ENCODE data around the gene LRP1. TPM values are rescaled to one million over a fixed set of nuclear protein-coding genes. Genes with fewer than 3 reads are reported as not detected.
A peak's percentile ranks its signal among the peaks of the same experiment; 100 is the strongest.

LRP1 gene
- total and polyA plus RNA-seq, 2 of the 13 experiments (the other 11 are each of a cell fraction or from before 2014, with no cell fraction given), result 14.7 to 30.8 TPM

GRCh38 chr12:57262126-57262822 is 134.0 kb downstream of the LRP1 start:
- Histone ChIP-seq H3K79me2 (ENCODE audit: insufficient read depth, low read length) (no peaks in the 10 kb centered on the region), H3K27me3 (ENCODE audit: control insufficient read depth in 1 of 2, insufficient read depth in 2 of 2, low read length in 2 of 2) (no peaks in the 10 kb centered on the region), H3K9ac (ENCODE audit: insufficient read depth, low read depth, low read length) (no peak overlapping the region), H3K36me3 (replicated peaks in 1 of 2; ENCODE audit: control insufficient read depth in 1 of 2, insufficient read depth in 2 of 2, low read length in 2 of 2) (peaks cover 12 to 39% of the 10 kb centered on the region in 2 experiments), H2AFZ (ENCODE audit: low read length) (no peak overlapping the region), H3K4me1 (ENCODE audit: insufficient read depth, low read length) (peaks cover 13% of the 10 kb centered on the region), H3K9me3 (ENCODE audit: low read length) (no peaks in the 10 kb centered on the region), H3K4me2 (ENCODE audit: low read depth, low read length) (no peak overlapping the region), H4K20me1 (ENCODE audit: insufficient read depth, low read length) (no peaks in the 10 kb centered on the region), H3K27ac (ENCODE audit: extremely low read length, insufficient read depth, low read length) (no peak overlapping the region), H3K4me3 (replicated peaks in 1 of 3; ENCODE audit: insufficient read depth in 1 of 3, low read depth in 2 of 3, low read length in 3 of 3) (no peak overlapping the region)
- WGBS (ENCODE audit: low lambda C conversion rate), result 79% methylated on average over 3 of the region's 3 CpGs
- BruUV-seq (replicated peaks), result no TSS peak
- FAIRE-seq (no peak), DNase-seq (ENCODE audit: low spot score) (no peak), ATAC-seq (no peak)
- POLR2A ChIA-PET, result no interaction called here
- intact Hi-C loops (cut with micrococcal nuclease; ENCODE audit: unreplicated experiment), result loop anchor here (5.0 kb wide), 1 partner anchor 190 kb away; no protein-coding TSS in a partner anchor
- TF ChIP-seq ETV5 (CRISPR knock-in tag; IDR thresholded peaks at IDR 0.05; ENCODE audit: borderline replicate concordance), result no peak
- TF ChIP-seq ZNF432 (CRISPR knock-in tag; IDR thresholded peaks at IDR 0.05; ENCODE audit: borderline replicate concordance), result no peak
- no peak for TF ChIP-seq NRL (CRISPR knock-in tag; IDR thresholded peaks at IDR 0.05; ENCODE audit: borderline replicate concordance)
- TF ChIP-seq XRCC5 (optimal IDR thresholded peaks at IDR 0.05; ENCODE audit: low read length), result no peak
- CTCF ChIA-PET (ENCODE audit: low intra/inter-chr PET ratio, low total read pairs), result no interaction called here
- in situ Hi-C loops (cut with HindIII; ENCODE audit: extremely low pct_ligation_motif_present, low pct_unique_long_range_greater_than_20kb), result loop anchor here (5.0 kb wide), 1 partner anchor 195 kb away; the partner anchor contains the start of genes GLI1 and INHBE

MicroRNAs within 50 kb of the gene (microRNA counts, 767-probe panel; counts per million panel counts)
- not detected for microRNA hsa-miR-1228-3p

Small RNA genes lying within 50 kb of the gene (microRNA-seq; reads per million reads assigned to microRNA genes)
- gene MIR1228, result 32.2 reads per million, percentile 62 among the genes with 10 or more reads in this experiment

Small RNA genes lying within 50 kb of the gene (small RNA-seq; reads per million reads assigned to genes)
- gene MIR1228 (ENCODE audit: insufficient read depth in 2 of 3, insufficient read length in 3 of 3, low read depth in 2 of 3, low replicate concordance in 1 of 3), result 0.10 to 13.5 (median 3.9) reads per million in 3 experiments

Other genes starting within 250 kb of the LRP1 start
- not detected in 2 replicates for gene SDR9C7, start 194.1 kb upstream of the LRP1 start, total RNA-seq (2016; rRNA removed; fragmentation: Illumina TruSeq; extraction: Trizol)
- gene SDR9C7, start 194.1 kb upstream of the LRP1 start, polyA plus RNA-seq (2011; rRNA removed), result 0.04 TPM in 1 of 2 replicates, not detected in the other
- gene RDH16, start 170.9 kb upstream of the LRP1 start, total RNA-seq (2016; rRNA removed; fragmentation: Illumina TruSeq; extraction: Trizol), result 0.07 and 0.13 TPM in 2 replicates
- 0.05 TPM in 2 replicates for gene RDH16, start 170.9 kb upstream of the LRP1 start, polyA plus RNA-seq (2011; rRNA removed)
- 6.5 and 8.1 TPM in 2 replicates for gene ZBTB39, start 121.9 kb upstream of the LRP1 start, total RNA-seq (2016; rRNA removed; fragmentation: Illumina TruSeq; extraction: Trizol)
- gene ZBTB39, start 121.9 kb upstream of the LRP1 start, polyA plus RNA-seq (2011; rRNA removed), result 6.4 and 6.9 TPM in 2 replicates
- gene TAC3, start 112.0 kb upstream of the LRP1 start, total RNA-seq (2016; rRNA removed; fragmentation: Illumina TruSeq; extraction: Trizol), result 0.15 TPM in 1 of 2 replicates, not detected in the other
- 0.13 and 0.25 TPM in 2 replicates for gene TAC3, start 112.0 kb upstream of the LRP1 start, polyA plus RNA-seq (2011; rRNA removed)
- gene MYO1A, start 78.4 kb upstream of the LRP1 start, total RNA-seq (2016; rRNA removed; fragmentation: Illumina TruSeq; extraction: Trizol), result 5.3 TPM in 2 replicates
- 6.0 and 10.6 TPM in 2 replicates for gene MYO1A, start 78.4 kb upstream of the LRP1 start, polyA plus RNA-seq (2011; rRNA removed)
- 8.3 and 12.9 TPM in 2 replicates for gene NEMP1, start 49.7 kb upstream of the LRP1 start, total RNA-seq (2016; rRNA removed; fragmentation: Illumina TruSeq; extraction: Trizol)
- gene NEMP1, start 49.7 kb upstream of the LRP1 start, polyA plus RNA-seq (2011; rRNA removed), result 7.4 and 11.4 TPM in 2 replicates
- 11.0 and 11.7 TPM in 2 replicates for gene NAB2, start 39.4 kb upstream of the LRP1 start, total RNA-seq (2016; rRNA removed; fragmentation: Illumina TruSeq; extraction: Trizol)
- 12.9 and 17.5 TPM in 2 replicates for gene NAB2, start 39.4 kb upstream of the LRP1 start, polyA plus RNA-seq (2011; rRNA removed)
- gene STAT6, start 17.1 kb upstream of the LRP1 start, total RNA-seq (2016; rRNA removed; fragmentation: Illumina TruSeq; extraction: Trizol), result 19.4 and 28.0 TPM in 2 replicates
- 62.2 and 68.7 TPM in 2 replicates for gene STAT6, start 17.1 kb upstream of the LRP1 start, polyA plus RNA-seq (2011; rRNA removed)
- not detected in 2 replicates for gene LRP1-AS, start 19.1 kb downstream of the LRP1 start, total RNA-seq (2016; rRNA removed; fragmentation: Illumina TruSeq; extraction: Trizol)
- 0.20 TPM in 1 of 2 replicates, not detected in the other for gene LRP1-AS, start 19.1 kb downstream of the LRP1 start, polyA plus RNA-seq (2011; rRNA removed)
- not detected in 2 replicates for gene NXPH4, start 88.3 kb downstream of the LRP1 start, total RNA-seq (2016; rRNA removed; fragmentation: Illumina TruSeq; extraction: Trizol)
- 0.13 and 0.24 TPM in 2 replicates for gene NXPH4, start 88.3 kb downstream of the LRP1 start, polyA plus RNA-seq (2011; rRNA removed)
- gene SHMT2, start 101.2 kb downstream of the LRP1 start, total RNA-seq (2016; rRNA removed; fragmentation: Illumina TruSeq; extraction: Trizol), result 181 and 184 TPM in 2 replicates
- gene SHMT2, start 101.2 kb downstream of the LRP1 start, polyA plus RNA-seq (2011; rRNA removed), result 393 and 420 TPM in 2 replicates
- 0.14 and 0.18 TPM in 2 replicates for gene STAC3, start 122.7 kb downstream of the LRP1 start, total RNA-seq (2016; rRNA removed; fragmentation: Illumina TruSeq; extraction: Trizol)
- 0.22 and 0.27 TPM in 2 replicates for gene STAC3, start 122.7 kb downstream of the LRP1 start, polyA plus RNA-seq (2011; rRNA removed)

Measured in HepG2 (cell line).